HG03175 (cell line): Measurements from ENCODE around the gene RGS21.

Experiments used
- ATAC-seq: cut with Tn5 transposase; IDR thresholded peaks from one replicate; pipeline ENCODE4 v1.9.1; 2021; ENCODE audit warnings: mild to moderate bottlenecking, moderate library complexity; ENCODE audit not compliant: unreplicated experiment

RGS21 gene

DNA sequence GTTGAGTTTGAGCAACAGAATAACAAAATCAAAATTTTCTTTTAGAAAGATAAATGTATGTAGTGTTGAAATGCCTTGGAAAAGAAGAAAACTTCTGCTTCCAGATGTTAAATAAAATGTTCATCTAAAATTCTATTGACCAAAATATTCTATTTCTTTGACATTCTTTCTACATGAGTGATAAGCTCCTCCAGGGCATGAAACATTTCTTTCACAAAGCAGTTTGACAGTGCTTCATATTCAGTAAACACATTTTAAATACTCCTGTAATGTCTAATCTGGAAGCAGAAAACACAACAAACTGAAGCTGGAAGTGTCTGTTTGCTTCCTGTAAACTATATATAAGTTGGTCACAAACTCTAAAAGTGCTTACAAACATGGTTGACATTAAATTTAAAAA, 61.5 kb downstream of the RGS21 start:
- ATAC-seq = no peak

DNA sequence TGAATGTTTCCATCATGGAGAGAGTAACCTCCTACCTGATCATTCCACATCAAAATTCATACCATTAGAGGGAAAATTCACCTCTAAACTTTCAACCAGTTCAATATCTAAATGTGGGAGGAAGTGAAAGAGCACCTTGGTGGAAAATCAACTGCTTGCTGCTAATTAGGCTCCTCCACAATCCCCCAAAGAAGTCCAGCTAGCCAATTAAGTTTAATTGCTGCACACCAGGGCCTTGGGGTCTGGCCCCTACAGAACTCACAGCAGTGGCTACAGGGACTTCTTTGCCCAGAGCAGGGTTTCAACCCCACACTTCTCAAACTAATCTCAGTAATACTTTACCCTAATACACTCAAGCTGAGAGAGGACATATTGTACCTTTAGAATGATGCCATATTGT, 62.1 kb downstream of the RGS21 start:
- no peak for ATAC-seq

DNA sequence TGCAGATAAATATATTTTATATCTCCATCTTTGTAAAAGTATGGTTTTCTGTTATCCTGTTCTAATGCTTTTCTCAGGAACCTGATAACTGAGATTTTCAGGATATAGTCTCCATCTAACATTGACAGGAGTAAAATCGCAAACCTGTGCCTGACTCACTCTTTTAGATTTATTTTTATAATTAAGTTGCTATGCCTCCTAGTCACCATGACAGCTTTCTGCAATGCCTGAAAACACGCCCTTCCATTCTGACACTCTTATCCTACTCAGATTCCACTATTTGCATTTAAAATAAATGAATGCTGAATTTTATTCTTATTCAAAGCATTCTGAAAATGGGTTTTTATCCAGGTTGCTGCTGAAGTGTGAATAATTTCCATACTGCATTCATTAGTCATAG, 62.8 kb downstream of the RGS21 start:
- ATAC-seq = no peak

DNA sequence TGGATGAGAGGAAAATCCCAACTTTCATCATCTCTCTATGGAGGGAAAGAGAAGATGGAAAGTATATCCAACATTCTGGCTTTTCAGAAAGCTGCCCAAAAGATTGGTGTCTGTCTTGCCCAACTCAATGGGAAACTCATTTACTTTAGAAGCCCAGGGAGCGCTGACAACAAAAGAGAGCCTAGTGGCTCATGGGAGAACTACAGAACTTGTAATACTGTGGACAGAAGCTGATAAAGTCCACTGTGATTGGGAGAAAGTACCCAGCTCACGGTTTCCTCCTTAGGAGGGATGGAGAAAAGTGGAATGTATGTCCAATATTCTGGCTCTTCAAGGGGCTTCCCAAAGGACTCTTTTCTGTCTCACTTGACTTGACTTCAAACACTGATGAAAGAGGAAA, 66.0 kb downstream of the RGS21 start:
- ATAC-seq = no peak

DNA sequence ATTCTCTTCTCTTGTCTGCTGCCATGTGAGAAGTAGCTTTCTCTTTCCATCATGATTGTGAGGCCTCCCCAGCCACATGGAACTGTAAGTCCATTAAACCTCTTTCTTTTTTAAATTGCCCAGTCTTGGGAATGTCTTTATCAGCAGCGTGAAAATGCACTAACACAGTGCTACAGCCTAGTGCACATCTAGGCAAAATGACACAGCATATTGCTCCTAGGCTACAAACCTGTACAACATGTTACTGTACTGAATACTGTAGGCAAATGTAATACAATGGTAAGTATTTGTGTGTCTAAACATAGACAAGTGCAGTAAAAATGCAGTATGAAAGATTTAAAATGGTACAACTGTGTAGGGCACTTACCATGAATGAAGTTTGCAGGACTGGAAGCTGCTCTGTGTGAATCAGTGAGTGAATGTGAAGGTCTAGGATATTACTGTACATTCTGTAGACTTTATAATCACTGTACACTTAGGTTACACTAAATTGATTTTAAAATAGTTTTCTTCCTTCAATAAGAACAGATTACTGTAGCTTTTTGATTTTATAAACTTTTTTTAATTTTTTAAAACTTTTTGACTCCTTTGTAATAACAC, 69.4 kb downstream of the RGS21 start:
- no peak for ATAC-seq

DNA sequence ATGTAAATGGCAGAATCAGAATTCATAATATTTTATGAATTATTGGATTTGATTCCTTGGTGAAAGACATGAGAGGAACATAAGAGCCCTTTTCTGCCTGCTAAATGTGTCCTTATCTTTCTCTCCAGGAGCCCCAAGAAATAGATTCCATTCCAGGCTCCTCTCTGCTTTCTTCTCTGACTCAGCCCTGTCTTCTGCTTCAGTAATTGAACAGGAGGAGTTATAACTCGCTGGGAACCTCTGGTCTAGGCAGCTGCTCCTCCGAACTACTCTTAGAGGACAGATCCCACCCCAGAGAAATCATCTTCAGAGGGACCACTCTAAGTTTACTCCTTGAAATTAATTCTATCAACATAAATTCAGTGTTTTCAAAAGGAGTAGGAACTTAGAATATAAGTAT, 78.4 kb downstream of the RGS21 start:
- no peak for ATAC-seq

DNA sequence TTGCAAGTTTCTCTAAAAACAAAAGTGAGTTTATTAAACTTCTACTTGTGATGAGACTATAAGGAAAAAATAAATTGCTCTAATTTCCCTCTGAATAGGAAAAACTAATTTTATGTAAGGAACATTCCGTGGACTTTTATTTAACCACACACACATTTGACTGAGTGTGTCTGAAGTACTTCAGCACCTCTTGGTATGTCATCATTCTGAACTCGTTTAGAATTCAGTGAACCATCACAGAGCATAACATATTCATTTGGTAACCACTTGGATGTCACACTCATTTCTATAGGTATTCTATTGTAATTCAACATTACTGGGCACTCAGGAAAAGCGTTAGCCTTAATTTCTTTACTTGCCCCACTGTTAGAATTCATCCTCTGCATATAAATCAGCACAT, 79.1 kb downstream of the RGS21 start:
- no peak for ATAC-seq

DNA sequence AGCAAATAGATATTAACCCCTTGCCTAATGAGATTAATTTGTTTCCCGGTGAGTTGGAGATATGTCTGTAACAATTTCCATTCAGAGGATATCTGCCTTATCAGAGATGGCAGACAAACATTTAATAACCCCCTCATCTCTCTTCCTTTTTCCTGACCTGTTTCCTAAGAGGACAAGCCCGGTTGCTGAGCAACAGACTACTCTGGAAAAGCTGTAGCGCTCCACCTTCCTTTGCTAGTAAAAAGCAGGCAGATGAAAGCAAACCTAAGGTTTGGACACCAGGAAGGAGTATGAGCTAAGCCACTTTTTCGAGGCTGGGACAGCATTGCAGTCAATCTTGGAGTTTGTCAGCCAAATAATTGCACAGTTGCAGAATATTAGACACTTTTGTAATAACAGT, 82.4 kb downstream of the RGS21 start:
- ATAC-seq = no peak

DNA sequence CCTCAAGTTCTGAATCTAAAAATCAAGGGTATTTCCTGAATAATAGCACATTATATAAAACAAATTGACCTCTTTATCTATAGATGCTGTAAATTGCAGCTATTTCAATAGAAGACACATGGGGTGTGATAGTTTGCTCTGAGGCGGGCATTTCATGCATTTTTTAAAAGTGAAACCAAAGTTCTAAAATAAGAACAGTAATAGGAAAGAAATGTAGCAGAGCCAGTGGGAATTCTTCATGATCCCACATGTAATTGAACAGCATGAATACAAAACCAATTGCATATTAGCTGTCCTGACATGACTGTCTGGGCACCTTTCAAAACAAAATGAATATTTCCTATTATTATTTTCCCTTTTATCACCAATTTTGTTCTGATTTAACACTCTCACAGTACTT, 85.0 kb downstream of the RGS21 start:
- ATAC-seq = no peak

DNA sequence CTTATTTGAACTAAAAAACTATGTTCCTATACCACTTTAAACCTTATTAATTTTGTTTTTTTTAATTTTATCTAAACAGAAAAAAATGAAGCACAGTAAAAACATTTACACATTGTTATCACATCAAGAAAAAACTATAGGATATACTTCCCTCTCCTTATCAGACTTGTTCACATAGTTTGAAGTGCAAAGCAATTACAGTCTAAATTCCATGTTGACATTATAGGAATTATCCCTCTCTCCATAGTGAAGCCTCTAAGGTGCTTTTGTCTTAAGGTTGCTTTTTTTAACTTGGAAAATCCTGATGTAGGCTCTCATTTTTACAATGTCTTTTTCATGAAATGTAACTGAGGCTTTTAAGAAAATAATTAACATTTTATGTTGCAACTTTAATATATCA, 85.8 kb downstream of the RGS21 start:
- ATAC-seq = no peak

DNA sequence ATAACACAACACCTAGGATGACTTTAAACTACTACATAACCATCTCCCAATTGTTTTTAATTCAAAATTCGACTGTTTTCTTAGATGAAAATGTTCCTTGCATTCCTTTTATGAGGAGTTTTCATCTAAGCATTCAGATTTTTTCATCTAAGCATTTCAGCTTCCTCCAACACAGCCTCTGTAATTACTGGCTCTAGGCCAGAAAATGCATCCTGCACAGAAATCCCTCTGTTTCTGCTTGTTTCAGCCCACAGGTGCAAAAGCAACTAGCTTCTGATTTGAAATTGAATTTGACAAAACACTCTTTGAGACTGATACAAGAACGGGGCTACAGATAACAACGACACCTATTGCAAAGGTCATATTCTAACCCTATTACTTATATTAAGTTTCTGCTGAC, 90.4 kb downstream of the RGS21 start:
- no peak for ATAC-seq
